Fibroblast of lung (primary cell): ENCODE results near the gene COL5A3. TPM values are rescaled to one million over a fixed set of nuclear protein-coding genes. Genes with fewer than 3 reads are reported as not detected.
A peak's percentile ranks its signal among the peaks of the same experiment; 100 is the strongest.

Source experiments
- DNase-seq, 2 donors: peaks; one replicate each; pipeline versions ENCODE4 v3.0.0 to v3.0.0-alpha.2; 2010; ENCODE audit warnings: low read depth in 2 of 2
- H2AFZ ChIP-seq: 2 replicates; pipeline ENCODE4 v1.5.1; 2012; ENCODE audit warnings: low read length, control low read depth, inconsistent platforms
- H3K27ac ChIP-seq: 2 replicates; pipeline ENCODE4 v1.5.1; 2011; ENCODE audit warnings: low read length, control low read depth; ENCODE audit not compliant: insufficient read depth
- H3K27me3 ChIP-seq: 2 replicates; pipeline ENCODE4 v1.5.1; 2011; ENCODE audit warnings: mild to moderate bottlenecking, low read length; ENCODE audit not compliant: control insufficient read depth, insufficient read depth
- H3K36me3 ChIP-seq: 2 replicates; pipeline ENCODE4 v1.5.1; 2011; ENCODE audit warnings: low read length; ENCODE audit not compliant: control insufficient read depth, insufficient read depth
- H3K4me1 ChIP-seq: 2 replicates; pipeline ENCODE4 v1.5.1; 2011; ENCODE audit warnings: low read length; ENCODE audit not compliant: control insufficient read depth, insufficient read depth; ENCODE audit errors: extremely low read depth
- H3K4me2 ChIP-seq: 2 replicates; pipeline ENCODE4 v1.5.1; 2011; ENCODE audit warnings: low read length, control low read depth; ENCODE audit not compliant: insufficient read depth; ENCODE audit errors: extremely low read depth
- H3K4me3 ChIP-seq, 4 experiments: fragments of 200-600 bp in 1 of 4; sonication (generic) in 1 of 4; replicated peaks in 1 of 4; 2 replicates each; pipeline ENCODE4 v1.5.1; 2011 to 2016; ENCODE audit warnings: low read length in 4 of 4, low read depth in 3 of 4, mild to moderate bottlenecking in 3 of 4, control low read depth in 2 of 4, inconsistent platforms in 1 of 4, mixed read lengths in 1 of 4; ENCODE audit not compliant: insufficient read depth in 1 of 4; ENCODE audit errors: control extremely low read depth in 1 of 4
- H3K79me2 ChIP-seq: 2 replicates; pipeline ENCODE4 v1.5.1; 2012; ENCODE audit warnings: mild to moderate bottlenecking, low read length, inconsistent platforms; ENCODE audit not compliant: control insufficient read depth, insufficient read depth
- H3K9ac ChIP-seq: 2 replicates; pipeline ENCODE4 v1.5.1; 2011; ENCODE audit warnings: mild to moderate bottlenecking, low read length, control low read depth; ENCODE audit not compliant: insufficient read depth
- H3K9me3 ChIP-seq: 2 replicates; pipeline ENCODE4 v1.5.1; 2012; ENCODE audit warnings: low read depth, low read length; ENCODE audit not compliant: control insufficient read depth, insufficient read depth
- H4K20me1 ChIP-seq: 2 replicates; pipeline ENCODE4 v1.5.1; 2011; ENCODE audit warnings: low read length; ENCODE audit not compliant: control insufficient read depth, insufficient read depth; ENCODE audit errors: extremely low read depth
- EZH2 ChIP-seq: IDR thresholded peaks from 2 replicates; pipeline ENCODE4 v1.5.1; 2012; ENCODE audit warnings: low read length, control low read depth, mild to moderate bottlenecking; ENCODE audit errors: missing control alignments
- polyA plus RNA-seq, 2 donors: library from polyadenylated mRNA; depleted of rRNA in 1 of 2; stranded (reverse) in 1 of 2; unstranded in 1 of 2; fragments of >200 nt; gene quantifications; 2 replicates each; pipeline ENCODE4 v1.2.1, GENCODE V29; 2011 to 2012; ENCODE audit warnings: missing spikeins in 1 of 2
- total RNA-seq: library from RNA; depleted of rRNA; stranded (reverse); fragments of >200 nt; gene quantifications from 2 replicates; pipeline ENCODE4 v1.2.1, GENCODE V29; 2014
- TF ChIP-seq, protein P1 (sequence below), 2 donors: IDR thresholded peaks in 1 of 2; conservative IDR thresholded peaks in 1 of 2; 1 replicate in 1 of 2; 2 replicates in 1 of 2; pipeline ENCODE4 v1.5.1; 2011 to 2012; ENCODE audit warnings: low read length in 2 of 2, control low read depth in 1 of 2, inconsistent platforms in 1 of 2, low read depth in 1 of 2, mild to moderate bottlenecking in 1 of 2

Gene COL5A3
- total and polyA plus RNA-seq, 2 donors (not counting 1 experiment from before 2014, with no cell fraction given) = 1.2 to 33.7 TPM

- Histone ChIP-seq H4K20me1 (no peaks in the 10 kb centered on the region), H3K9ac (peak overlapping the region; percentile 26), H3K4me3 (peak overlapping the region in 1 of 4 experiments; percentile 22), H3K27ac (peak overlapping the region; percentile 72), H3K4me1 (peaks cover 8% of the 10 kb centered on the region), H3K79me2 (no peaks in the 10 kb centered on the region), H2AFZ (peak overlapping the region; percentile 6), H3K9me3 (no peaks in the 10 kb centered on the region), H3K27me3 (no peaks in the 10 kb centered on the region), H3K36me3 (no peaks in the 10 kb centered on the region), H3K4me2 (peak overlapping the region; percentile 65)
- TF ChIP-seq, protein P1, sequence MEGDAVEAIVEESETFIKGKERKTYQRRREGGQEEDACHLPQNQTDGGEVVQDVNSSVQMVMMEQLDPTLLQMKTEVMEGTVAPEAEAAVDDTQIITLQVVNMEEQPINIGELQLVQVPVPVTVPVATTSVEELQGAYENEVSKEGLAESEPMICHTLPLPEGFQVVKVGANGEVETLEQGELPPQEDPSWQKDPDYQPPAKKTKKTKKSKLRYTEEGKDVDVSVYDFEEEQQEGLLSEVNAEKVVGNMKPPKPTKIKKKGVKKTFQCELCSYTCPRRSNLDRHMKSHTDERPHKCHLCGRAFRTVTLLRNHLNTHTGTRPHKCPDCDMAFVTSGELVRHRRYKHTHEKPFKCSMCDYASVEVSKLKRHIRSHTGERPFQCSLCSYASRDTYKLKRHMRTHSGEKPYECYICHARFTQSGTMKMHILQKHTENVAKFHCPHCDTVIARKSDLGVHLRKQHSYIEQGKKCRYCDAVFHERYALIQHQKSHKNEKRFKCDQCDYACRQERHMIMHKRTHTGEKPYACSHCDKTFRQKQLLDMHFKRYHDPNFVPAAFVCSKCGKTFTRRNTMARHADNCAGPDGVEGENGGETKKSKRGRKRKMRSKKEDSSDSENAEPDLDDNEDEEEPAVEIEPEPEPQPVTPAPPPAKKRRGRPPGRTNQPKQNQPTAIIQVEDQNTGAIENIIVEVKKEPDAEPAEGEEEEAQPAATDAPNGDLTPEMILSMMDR (conservative IDR thresholded peaks at IDR 0.05 in 1 of 2, IDR thresholded peaks at IDR 0.05 in 1 of 2; ENCODE audit: low read depth in 1 of 2, low read length in 2 of 2) = peak; percentile 20 to 21
- TF ChIP-seq EZH2 = no peak
- DNase-seq = peak; percentile 99
These were observed 64.9 kb downstream of the COL5A3 start for GRCh38 chr19:9945319-9945966.

DNA sequence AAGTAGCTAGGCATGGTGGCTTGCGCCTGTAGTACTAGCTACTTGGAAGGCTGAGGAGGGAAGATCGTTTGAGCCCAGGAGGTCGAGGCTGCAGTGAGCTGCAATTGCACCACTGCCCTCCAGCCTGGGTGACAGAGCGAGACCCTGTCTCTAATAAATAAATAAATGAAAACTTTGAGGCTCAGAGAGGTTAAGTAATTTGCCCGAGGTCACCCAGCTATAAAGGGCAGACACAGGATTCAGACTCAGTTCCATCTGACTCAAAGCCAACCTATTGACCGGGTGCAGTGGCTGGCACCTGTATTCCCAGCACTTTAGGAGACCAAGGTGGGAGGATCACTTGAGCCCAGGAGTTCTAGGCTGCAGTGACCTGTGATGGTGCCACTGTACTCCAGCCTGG is 66.6 kb downstream of the COL5A3 start:
- Histone ChIP-seq H3K27me3 (no peaks in the 10 kb centered on the region), H3K79me2 (no peaks in the 10 kb centered on the region), H3K4me1 (peaks cover 8% of the 10 kb centered on the region), H3K27ac (no peak overlapping the region), H3K9ac (no peak overlapping the region), H3K9me3 (no peaks in the 10 kb centered on the region), H3K36me3 (no peaks in the 10 kb centered on the region), H3K4me2 (no peak overlapping the region), H4K20me1 (no peaks in the 10 kb centered on the region), H3K4me3 (no peak overlapping the region), H2AFZ (no peak overlapping the region)
- no peak for TF ChIP-seq EZH2
- TF ChIP-seq, protein P1 (conservative IDR thresholded peaks at IDR 0.05 in 1 of 2, IDR thresholded peaks at IDR 0.05 in 1 of 2; ENCODE audit: low read depth in 1 of 2, low read length in 2 of 2) = no peak
- no peak for DNase-seq

- Histone ChIP-seq H4K20me1 (no peaks in the 10 kb centered on the region), H2AFZ (no peak overlapping the region), H3K9ac (no peak overlapping the region), H3K27ac (no peak overlapping the region), H3K4me2 (no peak overlapping the region), H3K4me1 (peaks cover 8% of the 10 kb centered on the region), H3K9me3 (no peaks in the 10 kb centered on the region), H3K27me3 (no peaks in the 10 kb centered on the region), H3K4me3 (no peak overlapping the region), H3K79me2 (no peaks in the 10 kb centered on the region), H3K36me3 (no peaks in the 10 kb centered on the region)
- TF ChIP-seq, protein P1 (conservative IDR thresholded peaks at IDR 0.05 in 1 of 2, IDR thresholded peaks at IDR 0.05 in 1 of 2; ENCODE audit: low read depth in 1 of 2, low read length in 2 of 2) = no peak
- no peak for TF ChIP-seq EZH2
- DNase-seq = no peak
These were observed 68.6 kb downstream of the COL5A3 start for GRCh38 chr19:9941671-9942070.
